ENCODE measurements around the gene ACSL1.

GRCh38 chr4:184732126-184732525, 93.6 kb downstream of the ACSL1 start:
- TF ChIP-seq ZNF384 (IDR thresholded peaks at IDR 0.05): no peak
- TF ChIP-seq SP1 (IDR thresholded peaks at IDR 0.05): no peak
- TF ChIP-seq BHLHE40 (IDR thresholded peaks at IDR 0.05; ENCODE audit: borderline replicate concordance): no peak
- no peak for TF ChIP-seq FOXA1 (IDR thresholded peaks at IDR 0.05)
- no peak for TF ChIP-seq CTBP1 (IDR thresholded peaks at IDR 0.05; ENCODE audit: borderline replicate concordance)
- no peak for TF ChIP-seq ELF4 (IDR thresholded peaks at IDR 0.05)
- TF ChIP-seq FOXM1 (IDR thresholded peaks at IDR 0.05; ENCODE audit: borderline replicate concordance): no peak
- TF ChIP-seq SUZ12 (IDR thresholded peaks at IDR 0.05): no peak
- no peak for TF ChIP-seq L3MBTL2 (conservative IDR thresholded peaks at IDR 0.05)
- TF ChIP-seq ARNT (IDR thresholded peaks at IDR 0.05): no peak
- no peak for TF ChIP-seq FOXK2 (IDR thresholded peaks at IDR 0.05)
- TF ChIP-seq TARDBP (IDR thresholded peaks at IDR 0.05): no peak
- TF ChIP-seq LEF1 (IDR thresholded peaks at IDR 0.05; ENCODE audit: borderline replicate concordance): no peak
- TF ChIP-seq HDGF (IDR thresholded peaks at IDR 0.05; ENCODE audit: borderline replicate concordance): no peak

Data from HEK293T (cell line).